SIG-M5 (cell line): ENCODE data around the gene TAC3.
"Not testable (repeated sequence)": the region's sequence is repeated elsewhere in the genome, so short reads cannot be mapped to it uniquely, and the experiment has no call there.

Experiments used
- DNase-seq: peaks from one replicate; lab custom pipeline; 2025; lab: John Stamatoyannopoulos, UW

TAC3 gene

DNA sequence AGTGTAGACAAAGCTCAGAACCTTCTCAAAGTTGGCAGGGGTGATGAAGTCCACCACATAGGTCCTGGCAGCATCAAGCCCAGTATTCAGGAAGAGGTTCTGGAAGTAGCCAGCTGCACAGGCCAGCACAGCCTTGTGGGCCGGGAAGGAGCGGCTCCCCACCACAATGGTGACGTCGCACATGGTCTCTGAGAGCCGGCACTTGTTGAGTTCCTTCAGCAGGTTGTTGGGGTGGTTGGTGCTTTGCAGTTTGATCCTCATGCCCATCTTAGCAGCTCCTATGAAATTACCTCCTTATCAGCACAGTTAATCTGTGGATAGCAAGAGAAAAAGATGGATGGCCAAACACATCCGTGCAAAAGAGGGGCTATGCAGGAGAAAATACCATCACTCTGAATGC lies 11.7 kb downstream of the TAC3 start:
- no peak for DNase-seq

DNA sequence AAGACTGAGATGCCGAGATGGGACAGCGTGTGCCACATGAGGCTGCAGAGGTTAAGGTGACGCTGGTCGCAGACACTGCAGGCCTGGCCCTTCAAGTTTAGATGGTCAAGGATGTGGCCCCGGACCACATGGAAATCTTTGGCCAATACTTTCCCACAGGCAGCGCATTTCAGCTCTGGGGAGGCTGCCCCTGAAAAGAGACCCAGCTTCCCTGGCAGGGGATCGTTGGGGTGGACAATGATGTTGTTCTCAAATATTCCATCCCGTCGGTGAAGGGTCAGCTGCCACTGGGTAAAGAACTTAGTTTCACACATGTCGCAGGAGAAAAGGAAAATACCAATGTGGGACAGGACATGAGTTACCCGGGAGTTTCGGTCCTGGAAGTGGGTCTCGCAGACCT lies 12.9 kb downstream of the TAC3 start:
- DNase-seq, result no peak

DNA sequence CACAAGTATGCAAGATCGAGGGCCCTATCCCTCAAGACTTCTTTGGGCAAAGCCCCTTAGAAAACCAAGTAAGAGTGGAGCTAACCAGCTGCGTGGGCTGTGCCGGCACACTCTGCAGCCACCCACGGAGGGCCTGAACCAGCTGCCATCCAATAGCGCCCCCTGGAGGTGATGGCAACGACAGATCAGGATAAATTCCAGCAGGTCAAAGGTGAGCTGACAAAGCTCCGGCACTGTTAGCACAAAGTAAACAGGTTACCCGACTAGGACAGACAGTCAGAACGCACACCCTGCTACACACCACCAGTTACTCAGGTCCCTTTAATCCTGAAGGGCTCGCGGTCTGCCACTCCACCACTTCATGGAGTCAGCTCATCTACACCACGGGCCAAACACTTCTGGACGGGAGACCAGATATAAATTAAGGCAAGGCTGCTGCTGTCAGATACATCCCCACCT lies 14.9 kb downstream of the TAC3 start:
- no peak for DNase-seq

DNA sequence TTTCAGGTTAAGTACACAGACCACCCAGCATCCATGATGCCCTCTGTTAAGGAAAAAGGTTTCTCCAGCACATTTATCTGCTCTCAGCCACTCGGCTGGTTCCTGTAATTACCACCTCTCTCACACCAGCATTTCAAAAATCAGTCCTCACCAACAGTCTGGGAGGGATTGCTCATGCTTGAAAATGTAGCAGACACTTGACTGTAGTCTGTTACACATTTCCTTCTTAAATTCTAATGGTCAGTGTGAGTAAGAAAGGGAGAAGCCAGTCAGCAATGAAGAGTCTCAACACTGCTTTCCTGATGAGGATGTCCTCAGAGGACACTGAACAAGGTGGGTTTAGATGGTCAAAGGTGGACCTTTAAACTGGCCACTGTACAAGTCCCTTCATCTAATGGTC lies 15.9 kb downstream of the TAC3 start:
- no peak for DNase-seq

DNA sequence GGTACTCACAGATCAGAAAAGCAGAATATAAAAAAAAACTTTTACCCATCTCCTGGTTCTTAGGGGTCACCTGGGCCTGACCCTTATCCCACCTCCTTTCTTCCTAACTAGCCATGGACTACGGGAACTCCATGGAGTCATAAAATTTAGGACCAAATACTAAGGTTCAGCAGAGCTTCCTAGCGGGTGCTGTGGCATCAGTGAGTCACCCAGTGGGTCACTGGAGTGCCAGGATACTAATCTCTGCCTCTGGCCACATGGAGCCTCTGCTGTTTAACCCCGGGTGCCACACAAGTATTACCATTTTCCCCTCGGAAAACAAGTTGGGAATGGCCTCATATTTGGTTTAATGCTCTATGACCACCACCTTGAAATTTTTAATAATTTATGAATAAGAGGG lies 16.9 kb downstream of the TAC3 start:
- DNase-seq, result no peak

DNA sequence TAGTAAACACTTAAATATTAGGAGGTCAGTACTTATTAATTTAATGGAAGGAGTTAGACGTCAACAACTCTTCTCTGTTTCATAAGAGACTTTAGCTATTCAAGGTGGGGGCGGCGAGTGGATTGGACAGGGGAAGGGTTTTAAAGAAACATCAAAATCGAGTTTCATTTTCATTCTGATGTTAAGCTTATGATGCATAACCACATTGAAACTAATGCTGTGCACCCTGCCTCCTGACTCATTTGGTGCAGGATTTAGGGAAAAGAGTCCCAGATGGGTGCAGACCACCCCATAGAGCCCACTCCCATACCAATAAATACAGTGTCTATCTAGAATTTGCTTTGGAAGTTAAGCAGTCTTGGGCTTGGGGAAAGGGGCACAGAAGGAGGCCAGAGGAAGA lies 17.3 kb downstream of the TAC3 start:
- no peak for DNase-seq

DNA sequence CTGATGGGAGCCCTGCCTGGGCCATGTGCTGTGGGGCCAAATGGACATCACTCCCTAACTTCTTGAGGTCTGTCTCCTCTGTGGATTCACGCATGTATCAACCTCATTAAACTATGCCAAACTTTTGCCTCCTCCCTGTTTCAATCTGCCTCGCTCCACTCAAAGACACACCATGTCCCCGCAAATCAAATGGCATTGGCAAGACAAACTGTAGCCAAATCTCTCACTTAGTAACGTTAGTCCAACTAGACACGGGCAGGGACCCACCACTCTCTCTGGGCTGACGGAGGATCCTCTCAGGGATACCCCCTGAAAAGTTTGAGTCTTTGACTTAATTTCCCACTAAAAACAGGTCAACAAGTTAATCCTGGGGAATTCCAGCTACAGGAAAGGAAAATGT lies 18.0 kb downstream of the TAC3 start:
- DNase-seq, result no peak

DNA sequence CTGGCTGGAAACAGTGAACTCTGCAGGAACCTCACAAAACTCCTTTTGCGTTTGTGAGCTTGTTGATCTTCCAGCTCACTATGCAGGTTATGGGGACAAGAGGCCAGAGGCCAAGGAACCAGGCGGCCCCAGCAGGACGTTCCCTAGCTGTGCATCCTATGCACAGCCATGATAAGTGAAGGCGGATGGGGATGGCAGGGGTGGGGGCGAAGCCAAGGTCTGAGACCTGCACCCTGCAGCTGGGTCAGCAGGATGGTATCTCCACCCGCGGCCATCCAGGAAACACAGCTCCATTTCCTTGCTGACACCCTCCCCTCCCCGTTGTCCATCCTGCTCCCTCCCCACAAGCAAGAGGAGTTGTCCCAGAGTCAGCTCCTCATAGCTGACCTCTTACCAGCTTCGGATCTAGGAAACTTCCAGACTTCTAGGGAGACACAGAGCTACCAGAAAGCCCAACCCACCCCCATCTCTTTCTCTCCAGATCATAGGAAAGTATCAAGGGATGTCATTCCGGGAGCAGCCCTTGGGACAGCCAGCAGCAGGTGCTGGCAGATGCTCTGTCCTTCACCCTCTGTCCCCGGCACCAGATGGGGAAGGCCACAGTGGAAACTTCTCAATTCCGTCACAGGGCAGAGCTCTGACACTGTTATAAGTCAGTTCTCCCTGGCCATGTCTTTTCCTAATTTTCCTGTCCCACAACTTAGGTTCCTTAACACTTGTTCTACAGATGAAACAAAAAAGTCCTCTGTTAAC lies 19.4 kb downstream of the TAC3 start:
- no peak for DNase-seq

DNA sequence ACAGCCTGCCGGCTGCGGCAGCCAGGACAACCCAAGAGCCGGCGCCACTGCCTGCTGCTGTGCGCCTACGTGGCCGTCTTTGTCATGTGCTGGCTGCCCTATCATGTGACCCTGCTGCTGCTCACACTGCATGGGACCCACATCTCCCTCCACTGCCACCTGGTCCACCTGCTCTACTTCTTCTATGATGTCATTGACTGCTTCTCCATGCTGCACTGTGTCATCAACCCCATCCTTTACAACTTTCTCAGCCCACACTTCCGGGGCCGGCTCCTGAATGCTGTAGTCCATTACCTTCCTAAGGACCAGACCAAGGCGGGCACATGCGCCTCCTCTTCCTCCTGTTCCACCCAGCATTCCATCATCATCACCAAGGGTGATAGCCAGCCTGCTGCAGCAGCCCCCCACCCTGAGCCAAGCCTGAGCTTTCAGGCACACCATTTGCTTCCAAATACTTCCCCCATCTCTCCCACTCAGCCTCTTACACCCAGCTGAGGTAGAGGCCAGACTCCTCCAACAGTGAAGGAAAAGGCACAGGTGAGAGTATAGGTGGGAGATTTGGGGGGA lies 20.3 kb downstream of the TAC3 start:
- no peak for DNase-seq

DNA sequence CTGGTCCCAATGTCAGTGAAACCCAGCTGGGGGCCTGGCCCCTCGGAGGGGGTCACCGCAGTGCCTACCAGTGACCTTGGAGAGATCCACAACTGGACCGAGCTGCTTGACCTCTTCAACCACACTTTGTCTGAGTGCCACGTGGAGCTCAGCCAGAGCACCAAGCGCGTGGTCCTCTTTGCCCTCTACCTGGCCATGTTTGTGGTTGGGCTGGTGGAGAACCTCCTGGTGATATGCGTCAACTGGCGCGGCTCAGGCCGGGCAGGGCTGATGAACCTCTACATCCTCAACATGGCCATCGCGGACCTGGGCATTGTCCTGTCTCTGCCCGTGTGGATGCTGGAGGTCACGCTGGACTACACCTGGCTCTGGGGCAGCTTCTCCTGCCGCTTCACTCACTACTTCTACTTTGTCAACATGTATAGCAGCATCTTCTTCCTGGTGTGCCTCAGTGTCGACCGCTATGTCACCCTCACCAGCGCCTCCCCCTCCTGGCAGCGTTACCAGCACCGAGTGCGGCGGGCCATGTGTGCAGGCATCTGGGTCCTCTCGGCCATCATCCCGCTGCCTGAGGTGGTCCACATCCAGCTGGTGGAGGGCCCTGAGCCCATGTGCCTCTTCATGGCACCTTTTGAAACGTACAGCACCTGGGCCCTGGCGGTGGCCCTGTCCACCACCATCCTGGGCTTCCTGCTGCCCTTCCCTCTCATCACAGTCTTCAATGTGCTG lies 21.0 kb downstream of the TAC3 start:
- DNase-seq, result no peak

DNA sequence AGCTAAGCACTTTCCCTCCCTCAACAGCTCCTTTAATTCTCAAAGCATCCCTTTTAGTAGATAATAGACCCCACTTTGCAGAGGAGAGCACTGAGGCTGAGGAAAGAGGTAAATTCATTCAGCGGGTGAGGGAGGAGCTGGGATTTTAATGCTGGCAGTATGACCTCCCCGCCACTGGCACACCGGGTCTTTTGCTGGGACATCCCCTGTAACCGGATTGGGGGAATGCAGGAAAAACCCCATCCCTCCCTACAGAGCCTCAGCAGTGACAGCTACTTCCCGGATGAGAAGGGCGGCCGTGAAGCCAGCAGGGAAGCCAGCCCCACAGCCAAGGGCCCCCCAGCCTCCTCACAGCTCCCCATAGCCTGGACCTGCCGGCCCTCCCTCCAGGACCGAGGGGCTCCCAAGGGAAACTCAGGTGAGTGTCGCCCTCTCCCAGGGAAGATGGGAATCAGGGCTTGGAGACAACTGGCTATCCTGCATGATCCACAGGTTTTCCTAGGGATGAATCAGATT lies 22.0 kb downstream of the TAC3 start:
- DNase-seq, result no peak

DNA sequence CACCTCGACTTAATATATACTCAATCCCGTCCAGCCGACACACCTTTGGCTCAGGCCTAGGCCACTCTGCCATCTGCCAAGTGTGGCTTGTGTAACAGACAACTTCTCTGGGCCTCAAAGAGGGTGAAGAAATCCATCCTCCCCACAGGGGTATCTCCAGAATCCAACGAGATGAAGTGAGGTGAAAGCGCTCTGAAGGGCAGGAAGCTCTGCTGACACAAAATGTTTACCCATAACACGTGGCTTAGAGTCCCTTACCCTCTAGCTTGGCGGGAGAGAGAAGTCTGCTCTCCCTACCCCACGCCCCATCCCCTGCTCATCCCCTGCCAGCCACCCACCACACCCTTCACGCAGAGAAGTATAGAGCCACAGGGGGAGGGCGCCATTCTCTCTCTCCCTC lies 23.0 kb downstream of the TAC3 start:
- no peak for DNase-seq

DNA sequence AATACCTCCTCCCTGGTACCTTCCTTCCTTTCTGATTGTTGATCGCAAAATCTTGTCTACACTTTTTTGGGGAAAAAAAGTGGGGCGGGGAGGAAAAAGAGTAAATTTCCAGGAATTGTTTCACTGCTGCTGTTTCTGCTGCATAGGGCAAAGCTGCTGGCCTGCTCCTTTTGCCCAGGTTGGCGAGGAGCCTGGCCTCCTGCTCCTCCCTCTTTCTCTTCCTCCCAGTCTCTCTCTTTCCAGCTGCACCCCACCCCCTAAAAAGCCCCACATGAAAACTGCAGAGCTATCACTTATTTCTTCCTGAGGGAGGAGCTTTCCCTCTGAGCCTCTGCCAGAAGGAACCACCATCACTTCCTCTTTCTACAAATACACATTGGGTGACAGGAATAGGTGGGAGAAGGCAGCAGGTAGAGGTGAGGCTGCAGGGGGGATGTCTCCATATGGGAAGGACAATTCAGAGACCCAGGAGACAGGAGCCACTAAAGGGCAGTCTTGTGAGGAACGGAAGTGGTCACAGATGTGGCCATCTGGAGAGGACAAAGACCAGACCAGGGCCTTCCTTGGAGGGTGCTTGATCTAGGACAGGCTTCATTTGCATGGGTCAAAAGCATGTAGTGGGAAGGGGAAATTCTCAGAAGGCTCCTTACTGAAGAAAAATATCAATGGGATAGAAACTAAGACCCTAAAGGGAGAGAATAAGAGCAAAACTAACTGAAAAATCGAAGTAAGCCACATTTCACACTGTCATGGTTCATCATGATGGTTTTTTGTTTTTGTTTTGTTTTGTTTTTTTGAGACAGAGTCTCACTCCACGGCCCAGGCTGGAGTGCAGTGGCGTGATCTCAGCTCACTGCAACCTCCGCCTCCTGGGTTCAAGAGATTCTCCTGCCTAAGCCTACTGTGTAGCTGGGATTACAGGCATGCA lies 24.7 kb downstream of the TAC3 start:
- DNase-seq, result no peak

DNA sequence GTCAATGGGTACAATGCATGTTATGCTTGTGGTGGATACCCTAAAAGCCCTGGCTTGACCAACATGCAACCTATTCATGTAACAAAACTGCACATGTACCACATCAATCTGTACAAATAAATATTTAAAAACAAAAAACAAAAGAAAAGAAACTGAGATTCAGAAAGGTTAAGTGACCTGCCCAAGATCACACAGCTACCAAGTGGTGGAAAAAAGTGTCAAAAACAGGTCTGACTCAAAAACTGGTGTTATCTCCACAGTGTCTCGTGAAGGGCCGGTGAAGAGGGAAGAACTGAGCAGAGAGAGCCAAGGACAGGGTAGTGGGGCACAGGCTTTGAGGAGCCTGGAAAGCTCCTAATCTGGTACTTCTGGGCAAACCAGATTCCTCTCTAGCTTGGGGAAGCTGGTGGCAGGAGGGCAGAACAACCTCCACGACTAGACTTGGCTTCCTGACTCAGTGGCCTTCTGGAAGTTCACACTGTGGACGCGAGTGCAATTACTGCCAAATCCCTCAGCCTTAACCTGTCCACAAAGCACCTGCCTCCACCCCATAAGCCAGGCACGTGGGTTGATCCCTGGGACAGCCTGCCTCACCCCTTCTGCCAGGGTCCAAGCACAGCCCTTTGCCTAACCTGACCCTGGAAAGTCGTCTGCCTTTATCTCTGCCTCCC lies 25.5 kb downstream of the TAC3 start:
- no peak for DNase-seq

DNA sequence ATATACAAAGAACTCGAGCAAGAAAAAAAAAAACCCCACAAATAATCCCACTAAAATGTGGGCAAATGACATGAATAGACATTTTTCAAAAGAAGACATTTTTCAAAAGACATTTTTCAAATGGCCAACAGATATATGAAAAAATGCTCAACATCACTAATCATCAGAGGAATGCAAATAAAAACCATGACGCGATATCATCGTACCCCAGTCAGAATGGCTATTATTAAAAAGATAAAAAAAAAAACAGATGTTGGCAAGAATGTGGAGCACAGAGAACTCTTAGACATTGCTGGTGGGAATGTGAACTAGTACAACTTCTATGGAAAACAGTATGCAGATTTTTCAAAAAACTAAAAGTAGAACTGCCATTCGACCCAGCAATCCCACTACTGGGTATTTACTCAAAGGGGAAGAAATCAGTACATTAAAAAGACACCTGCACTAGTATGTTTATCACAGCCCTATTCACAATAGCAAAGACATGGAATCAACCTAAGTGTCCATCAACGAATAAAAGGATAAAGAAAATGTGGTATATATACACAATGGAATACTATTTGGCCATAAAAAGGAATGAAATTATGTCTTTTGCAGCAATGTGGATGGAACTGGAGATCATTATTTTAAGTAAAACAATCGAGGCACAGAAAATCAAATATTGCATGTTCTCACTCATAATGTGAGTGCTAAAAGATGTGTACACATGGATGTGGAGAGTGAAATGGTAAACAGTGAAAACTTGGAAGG lies 26.3 kb downstream of the TAC3 start:
- no peak for DNase-seq

DNA sequence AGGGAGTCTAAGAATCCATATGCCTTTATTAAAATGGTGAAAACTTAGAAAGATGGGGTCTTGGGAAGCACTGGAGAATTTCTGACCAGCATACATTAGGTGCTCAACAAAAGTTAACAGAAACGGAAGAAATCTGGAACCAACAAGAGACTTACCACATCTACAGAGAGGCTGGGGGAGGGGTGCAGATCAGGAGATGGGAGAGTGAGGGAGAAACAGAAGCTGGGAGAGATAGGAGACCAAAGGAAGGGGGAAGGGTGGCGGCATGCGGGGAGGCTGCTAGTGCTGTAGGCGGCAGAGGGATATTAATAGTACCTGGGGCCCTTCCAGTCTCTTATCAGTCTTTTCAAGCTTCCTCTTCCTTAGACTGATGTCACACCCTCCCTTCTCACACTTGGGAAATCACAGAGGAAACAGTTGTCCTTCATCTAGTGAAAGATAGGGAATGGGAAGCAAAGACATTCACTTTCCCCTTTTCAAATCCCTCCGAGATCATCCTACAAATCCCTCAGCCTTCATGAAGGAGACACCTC lies 28.1 kb downstream of the TAC3 start:
- DNase-seq, result peak; percentile 51

DNA sequence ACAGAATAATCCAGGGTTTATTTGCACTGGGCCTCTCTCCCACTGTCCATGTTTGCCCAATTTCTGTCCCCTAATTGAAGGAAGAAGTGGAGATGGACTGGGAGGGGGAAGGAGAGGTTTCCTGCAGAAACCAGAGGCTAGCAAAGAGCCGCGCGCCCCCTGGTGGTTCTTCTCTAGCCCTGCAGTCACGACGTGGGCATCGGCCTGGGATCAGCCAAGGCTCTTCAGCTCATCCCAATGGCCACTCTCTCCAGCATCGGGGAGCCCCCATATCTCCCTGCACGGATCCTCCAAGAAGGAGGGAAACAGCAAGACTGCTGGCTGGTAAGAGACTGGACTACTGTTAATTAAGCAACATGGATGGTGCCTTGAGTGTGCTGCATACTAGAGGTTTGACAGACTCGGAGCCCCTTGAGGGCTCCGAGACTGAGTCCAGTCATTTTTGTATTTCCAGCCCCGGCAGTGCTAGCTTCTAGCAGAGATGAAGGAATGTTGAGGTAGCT lies 28.7 kb downstream of the TAC3 start:
- DNase-seq, result no peak

DNA sequence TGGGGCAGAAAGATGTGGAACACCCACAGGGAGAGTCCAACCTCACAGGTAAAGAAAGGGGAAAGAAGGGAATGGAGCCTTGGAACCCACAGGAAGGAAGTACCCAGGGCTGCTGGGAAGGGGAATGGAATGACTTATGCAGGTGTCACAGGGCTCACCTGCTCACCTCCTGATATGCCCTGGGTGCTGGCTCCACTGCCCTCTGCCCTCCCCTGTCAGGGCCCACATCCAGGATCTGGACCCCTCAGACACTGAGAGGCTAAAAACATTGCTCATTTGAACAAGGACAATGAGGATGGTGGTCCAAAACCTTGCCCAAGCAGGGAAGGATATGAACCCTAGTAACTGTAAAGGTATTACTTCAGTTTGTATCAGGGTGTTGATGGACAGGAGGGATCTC lies 29.3 kb downstream of the TAC3 start:
- DNase-seq, result no peak

DNA sequence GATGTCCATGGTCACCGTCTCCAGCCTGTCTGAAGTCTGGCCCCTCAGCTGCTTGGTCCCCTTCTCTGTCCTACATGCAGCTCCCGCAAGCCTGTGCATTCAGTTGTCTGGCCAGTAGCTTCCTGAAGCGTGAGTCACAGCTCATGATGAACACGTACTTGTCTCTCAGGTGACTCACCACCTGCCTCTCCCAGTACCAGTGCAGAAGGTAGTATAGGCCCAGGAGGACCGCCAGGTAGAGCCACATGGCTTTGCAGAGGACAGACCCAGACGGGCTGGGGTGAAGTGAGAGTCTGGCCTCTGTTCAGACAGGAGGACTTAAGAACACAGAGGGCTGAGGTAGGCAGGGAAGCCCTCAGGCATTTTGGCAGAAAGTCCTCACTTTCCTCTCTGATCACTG lies 30.6 kb downstream of the TAC3 start:
- not testable (repeated sequence) for DNase-seq

DNA sequence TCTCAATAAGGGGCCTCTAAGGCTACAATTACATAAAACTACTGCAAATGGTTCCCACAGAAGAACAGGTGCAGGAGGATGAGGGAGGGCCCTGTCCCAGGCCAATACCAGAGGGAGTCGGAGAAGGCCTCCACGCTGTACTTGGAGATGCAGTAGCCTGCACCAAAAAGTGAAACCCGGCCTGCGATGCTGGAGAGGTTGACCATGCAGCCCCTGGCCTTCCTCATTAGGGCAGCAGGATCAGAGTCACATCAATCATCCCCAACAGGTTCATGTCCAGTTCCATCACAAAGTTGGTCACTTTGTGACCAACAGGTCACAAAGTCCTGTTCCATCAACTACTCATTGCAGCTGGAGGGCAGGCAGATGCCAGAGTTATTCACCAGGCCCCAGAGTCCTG lies 32.9 kb downstream of the TAC3 start:
- DNase-seq, result no peak
